ENCODE data around the gene LETMD1.

Gene LETMD1

DNA sequence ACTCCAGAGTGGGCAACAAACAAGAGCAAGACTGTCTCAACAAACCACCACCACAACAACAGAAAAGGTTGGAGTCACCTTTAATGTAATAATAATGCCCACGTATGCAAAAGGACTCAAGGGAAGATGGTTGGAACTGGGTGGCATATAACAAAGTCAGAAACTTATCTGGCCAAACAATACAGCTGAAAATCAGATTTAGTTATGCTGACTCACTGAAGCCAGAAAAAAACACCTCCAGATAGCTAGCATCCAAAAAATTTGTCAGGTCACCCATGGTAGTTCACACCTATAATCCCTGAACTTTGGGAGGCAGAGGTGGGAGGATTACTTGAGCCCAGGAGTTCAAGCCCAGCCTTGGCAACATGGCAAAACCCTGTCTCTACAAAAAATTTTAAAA, 46.3 kb upstream of the LETMD1 start:
- Histone ChIP-seq H3K27ac (ENCODE audit: extremely low read depth, low read depth, low read length) (no peak overlapping the region), H3K36me3 (ENCODE audit: control insufficient read depth in 2 of 2, insufficient read depth in 1 of 2, low read length in 2 of 2) (peaks cover 41 to 63% of the 10 kb centered on the region in 2 experiments), H3K4me3 (ENCODE audit: low read depth, low read length) (no peak overlapping the region), H3K9me3 (ENCODE audit: control insufficient read depth, insufficient read depth, low read depth, low read length) (no peaks in the 10 kb centered on the region), H3K4me1 (ENCODE audit: control insufficient read depth, insufficient read depth, low read length) (no peaks in the 10 kb centered on the region)
- ChIA-PET POLR2A (no interaction called here), CTCF (no interaction called here)
- TF ChIP-seq GLIS2 (tag by site-specific recombination; IDR thresholded peaks at IDR 0.05) (no peak), ZSCAN23 (tag by site-specific recombination; IDR thresholded peaks at IDR 0.05) (no peak), ZNF837 (tag by site-specific recombination; IDR thresholded peaks at IDR 0.05) (no peak), ZNF600 (tag by site-specific recombination; IDR thresholded peaks at IDR 0.05) (no peak), ZNF629 (tag by site-specific recombination; IDR thresholded peaks at IDR 0.05) (no peak), OVOL3 (tag by site-specific recombination; IDR thresholded peaks at IDR 0.05) (no peak), SCRT1 (tag by site-specific recombination; IDR thresholded peaks at IDR 0.05; ENCODE audit: borderline replicate concordance) (no peak), ZNF701 (tag by site-specific recombination; IDR thresholded peaks at IDR 0.05) (no peak), ZBTB21 (tag by site-specific recombination; IDR thresholded peaks at IDR 0.05) (no peak), TCF7L2 (IDR thresholded peaks at IDR 0.05; ENCODE audit: borderline replicate concordance, low read depth, low read length) (no peak), ZNF501 (tag by site-specific recombination; IDR thresholded peaks at IDR 0.05) (no peak), ZNF768 (tag by site-specific recombination; IDR thresholded peaks at IDR 0.05) (no peak), ZBTB8A (tag by site-specific recombination; IDR thresholded peaks at IDR 0.05) (no peak)
- TF ChIP-seq, protein P1, sequence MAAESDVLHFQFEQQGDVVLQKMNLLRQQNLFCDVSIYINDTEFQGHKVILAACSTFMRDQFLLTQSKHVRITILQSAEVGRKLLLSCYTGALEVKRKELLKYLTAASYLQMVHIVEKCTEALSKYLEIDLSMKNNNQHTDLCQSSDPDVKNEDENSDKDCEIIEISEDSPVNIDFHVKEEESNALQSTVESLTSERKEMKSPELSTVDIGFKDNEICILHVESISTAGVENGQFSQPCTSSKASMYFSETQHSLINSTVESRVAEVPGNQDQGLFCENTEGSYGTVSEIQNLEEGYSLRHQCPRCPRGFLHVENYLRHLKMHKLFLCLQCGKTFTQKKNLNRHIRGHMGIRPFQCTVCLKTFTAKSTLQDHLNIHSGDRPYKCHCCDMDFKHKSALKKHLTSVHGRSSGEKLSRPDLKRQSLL (tag by site-specific recombination; IDR thresholded peaks at IDR 0.05) = no peak
- TF ChIP-seq, protein P2, sequence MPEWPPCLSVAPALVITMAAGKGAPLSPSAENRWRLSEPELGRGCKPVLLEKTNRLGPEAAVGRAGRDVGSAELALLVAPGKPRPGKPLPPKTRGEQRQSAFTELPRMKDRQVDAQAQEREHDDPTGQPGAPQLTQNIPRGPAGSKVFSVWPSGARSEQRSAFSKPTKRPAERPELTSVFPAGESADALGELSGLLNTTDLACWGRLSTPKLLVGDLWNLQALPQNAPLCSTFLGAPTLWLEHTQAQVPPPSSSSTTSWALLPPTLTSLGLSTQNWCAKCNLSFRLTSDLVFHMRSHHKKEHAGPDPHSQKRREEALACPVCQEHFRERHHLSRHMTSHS (tag by site-specific recombination; IDR thresholded peaks at IDR 0.05) = no peak
- TF ChIP-seq, protein P3, sequence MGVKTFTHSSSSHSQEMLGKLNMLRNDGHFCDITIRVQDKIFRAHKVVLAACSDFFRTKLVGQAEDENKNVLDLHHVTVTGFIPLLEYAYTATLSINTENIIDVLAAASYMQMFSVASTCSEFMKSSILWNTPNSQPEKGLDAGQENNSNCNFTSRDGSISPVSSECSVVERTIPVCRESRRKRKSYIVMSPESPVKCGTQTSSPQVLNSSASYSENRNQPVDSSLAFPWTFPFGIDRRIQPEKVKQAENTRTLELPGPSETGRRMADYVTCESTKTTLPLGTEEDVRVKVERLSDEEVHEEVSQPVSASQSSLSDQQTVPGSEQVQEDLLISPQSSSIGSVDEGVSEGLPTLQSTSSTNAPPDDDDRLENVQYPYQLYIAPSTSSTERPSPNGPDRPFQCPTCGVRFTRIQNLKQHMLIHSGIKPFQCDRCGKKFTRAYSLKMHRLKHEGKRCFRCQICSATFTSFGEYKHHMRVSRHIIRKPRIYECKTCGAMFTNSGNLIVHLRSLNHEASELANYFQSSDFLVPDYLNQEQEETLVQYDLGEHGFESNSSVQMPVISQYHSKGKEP (tag by site-specific recombination; IDR thresholded peaks at IDR 0.05) = no peak
- TF ChIP-seq, protein P4, sequence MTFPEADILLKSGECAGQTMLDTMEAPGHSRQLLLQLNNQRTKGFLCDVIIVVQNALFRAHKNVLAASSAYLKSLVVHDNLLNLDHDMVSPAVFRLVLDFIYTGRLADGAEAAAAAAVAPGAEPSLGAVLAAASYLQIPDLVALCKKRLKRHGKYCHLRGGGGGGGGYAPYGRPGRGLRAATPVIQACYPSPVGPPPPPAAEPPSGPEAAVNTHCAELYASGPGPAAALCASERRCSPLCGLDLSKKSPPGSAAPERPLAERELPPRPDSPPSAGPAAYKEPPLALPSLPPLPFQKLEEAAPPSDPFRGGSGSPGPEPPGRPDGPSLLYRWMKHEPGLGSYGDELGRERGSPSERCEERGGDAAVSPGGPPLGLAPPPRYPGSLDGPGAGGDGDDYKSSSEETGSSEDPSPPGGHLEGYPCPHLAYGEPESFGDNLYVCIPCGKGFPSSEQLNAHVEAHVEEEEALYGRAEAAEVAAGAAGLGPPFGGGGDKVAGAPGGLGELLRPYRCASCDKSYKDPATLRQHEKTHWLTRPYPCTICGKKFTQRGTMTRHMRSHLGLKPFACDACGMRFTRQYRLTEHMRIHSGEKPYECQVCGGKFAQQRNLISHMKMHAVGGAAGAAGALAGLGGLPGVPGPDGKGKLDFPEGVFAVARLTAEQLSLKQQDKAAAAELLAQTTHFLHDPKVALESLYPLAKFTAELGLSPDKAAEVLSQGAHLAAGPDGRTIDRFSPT (tag by site-specific recombination; IDR thresholded peaks at IDR 0.05) = no peak

DNA sequence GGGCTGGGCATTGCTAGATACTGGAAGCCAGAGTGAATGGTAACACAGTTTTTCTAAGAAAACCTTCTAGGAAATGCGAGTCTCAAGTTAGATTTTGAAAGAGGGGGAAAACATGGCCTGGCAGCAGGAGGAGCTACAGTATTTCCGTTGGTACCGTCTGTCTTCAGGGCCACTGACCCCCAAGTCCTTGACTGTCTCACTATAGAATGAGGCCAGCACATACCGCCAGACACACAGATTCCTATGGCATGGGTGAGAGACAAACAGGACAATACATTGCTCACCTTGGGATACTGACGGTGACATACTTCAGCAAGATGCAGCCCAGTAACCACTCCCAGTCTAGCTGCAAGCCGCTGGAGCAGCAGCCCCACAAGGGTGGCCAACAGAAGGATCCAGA, 43.6 kb upstream of the LETMD1 start:
- Histone ChIP-seq H3K4me3 (ENCODE audit: low read depth, low read length) (no peak overlapping the region), H3K36me3 (ENCODE audit: control insufficient read depth in 2 of 2, insufficient read depth in 1 of 2, low read length in 2 of 2) (peaks cover 34 to 61% of the 10 kb centered on the region in 2 experiments), H3K27ac (ENCODE audit: extremely low read depth, low read depth, low read length) (no peak overlapping the region), H3K9me3 (ENCODE audit: control insufficient read depth, insufficient read depth, low read depth, low read length) (no peaks in the 10 kb centered on the region), H3K4me1 (ENCODE audit: control insufficient read depth, insufficient read depth, low read length) (peaks cover 4% of the 10 kb centered on the region; the same call in 1 of the 2 replicates)
- no peak for TF ChIP-seq ZNF473 (tag by site-specific recombination; IDR thresholded peaks at IDR 0.05)
- TF ChIP-seq, protein P5, sequence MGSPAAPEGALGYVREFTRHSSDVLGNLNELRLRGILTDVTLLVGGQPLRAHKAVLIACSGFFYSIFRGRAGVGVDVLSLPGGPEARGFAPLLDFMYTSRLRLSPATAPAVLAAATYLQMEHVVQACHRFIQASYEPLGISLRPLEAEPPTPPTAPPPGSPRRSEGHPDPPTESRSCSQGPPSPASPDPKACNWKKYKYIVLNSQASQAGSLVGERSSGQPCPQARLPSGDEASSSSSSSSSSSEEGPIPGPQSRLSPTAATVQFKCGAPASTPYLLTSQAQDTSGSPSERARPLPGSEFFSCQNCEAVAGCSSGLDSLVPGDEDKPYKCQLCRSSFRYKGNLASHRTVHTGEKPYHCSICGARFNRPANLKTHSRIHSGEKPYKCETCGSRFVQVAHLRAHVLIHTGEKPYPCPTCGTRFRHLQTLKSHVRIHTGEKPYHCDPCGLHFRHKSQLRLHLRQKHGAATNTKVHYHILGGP (tag by site-specific recombination; IDR thresholded peaks at IDR 0.05) = peak; percentile 96
- ChIA-PET POLR2A (no interaction called here), CTCF (interaction anchor here (0.6 to 2.5 kb wide), 2 partner anchors 24 to 568 kb away, joined by 4 to 10 read pairs; no protein-coding TSS in a partner anchor)

Measured in HEK293 (cell line).